Upper lobe of left lung (tissue), 6 donors: ENCODE data around the gene WNT9B. TPM values are rescaled to one million over a fixed set of nuclear protein-coding genes. Genes with fewer than 3 reads are reported as not detected.

Source experiments
- ATAC-seq, 2 donors: fragments of 200-7000 bp; cut with Tn5 transposase; one replicate each; pipeline ENCODE4 v1.9.1; 2022; ENCODE audit warnings: mild to moderate bottlenecking in 2 of 2, moderate library complexity in 2 of 2; ENCODE audit not compliant: low FRiP score in 2 of 2
- DNase-seq, 2 donors: peaks; one replicate each; pipeline ENCODE4 v3.0.0-alpha.2; 2019 to 2020
- H3K27ac ChIP-seq, 4 donors: fragments of 200-600 bp; sonication (generic); one replicate each; pipeline ENCODE4 v1.5.1; 2016 to 2019
- H3K27me3 ChIP-seq, 4 donors: fragments of 200-600 bp; sonication (generic); one replicate each; pipeline ENCODE4 v1.5.1; 2017 to 2019
- H3K36me3 ChIP-seq, 4 donors: fragments of 200-600 bp; sonication (generic); one replicate each; pipeline ENCODE4 v1.5.1; 2016 to 2019
- H3K4me1 ChIP-seq, 4 donors: fragments of 200-600 bp; sonication (generic); one replicate each; pipeline ENCODE4 v1.5.1; 2018 to 2019
- H3K4me3 ChIP-seq, 4 donors: fragments of 200-600 bp; sonication (generic); one replicate each; pipeline ENCODE4 v1.5.1; 2017 to 2019; ENCODE audit warnings: mild to moderate bottlenecking in 2 of 4, moderate library complexity in 1 of 4
- H3K9me3 ChIP-seq, 4 donors: fragments of 200-600 bp; sonication (generic); one replicate each; pipeline ENCODE4 v1.5.1; 2018 to 2019
- CTCF ChIP-seq, 6 experiments: fragments of 450-650 bp in 4 of 6; fragments of 200-600 bp in 2 of 6; sonication (generic) in 2 of 6; IDR thresholded peaks; one replicate each; pipeline ENCODE4 v1.5.1; 2016 to 2019; ENCODE audit warnings: antibody characterized with exemption in 6 of 6
- EP300 ChIP-seq, 4 donors: sonication (generic); formaldehyde crosslinking; IDR thresholded peaks; one replicate each; pipeline ENCODE4 v1.5.1; 2017; ENCODE audit warnings: antibody characterized with exemption in 4 of 4, control low read depth in 2 of 4
- POLR2A ChIP-seq, 4 donors: fragments of 450-650 bp; IDR thresholded peaks; one replicate each; pipeline ENCODE4 v1.5.1; 2016 to 2017; ENCODE audit warnings: antibody characterized with exemption in 4 of 4, mild to moderate bottlenecking in 2 of 4
- POLR2AphosphoS5 ChIP-seq, 2 donors: sonication (generic); formaldehyde crosslinking; IDR thresholded peaks; one replicate each; pipeline ENCODE4 v1.5.1; 2017; ENCODE audit warnings: antibody characterized with exemption in 2 of 2
- WGBS, 2 donors: methylation state at CpG; one replicate each; pipeline ENCODE4 v1.1.5; 2017 to 2018; 5-methylcytosine and 5-hydroxymethylcytosine counted together
- small RNA-seq, 4 donors: library from RNA; depleted of rRNA; stranded (forward); fragments of <200 nt; gene quantifications; one replicate each; pipeline ENCODE3, GENCODE V24; 2016
- total RNA-seq, 6 donors: library from RNA; depleted of rRNA in 4 of 6; stranded (reverse); fragments of >200 nt in 4 of 6; gene quantifications; one replicate each; pipeline versions ENCODE4 v1.1.0 to v1.2.1, GENCODE V29; 2016 to 2021
- donor health status: DM: no; HTN: no; CAD: no; lungs with moderate emphysema.
- donor health status: DM: no; HTN: yes; CAD: no; lungs with severe emphysema.

Gene WNT9B
- total RNA-seq, 6 donors from 2014 or later = 0.26 to 8.3 (median 1.8) TPM; not detected in 3

GRCh38 chr17:46929413-46929812, 78.0 kb downstream of the WNT9B start:
- 42 to 75% methylated on average over 6 of the region's 6 CpGs for WGBS, 2 donors
- DNase-seq = no peak
- peaks cover 24 to 47% (median 35%) of the 10 kb centered on the region in 4 donors for H3K4me1 ChIP-seq
- no peaks in the 10 kb centered on the region for H3K9me3 ChIP-seq
- ATAC-seq = no peak
- H3K4me3 ChIP-seq = no peak overlapping the region
- TF ChIP-seq EP300 (IDR thresholded peaks at IDR 0.05) = no peak
- TF ChIP-seq CTCF (IDR thresholded peaks at IDR 0.05) = no peak
- TF ChIP-seq POLR2A (IDR thresholded peaks at IDR 0.05) = no peak
- TF ChIP-seq POLR2AphosphoS5 (IDR thresholded peaks at IDR 0.05) = no peak
- no peaks in the 10 kb centered on the region for H3K27me3 ChIP-seq
- peaks cover 37 to 52% (median 44%) of the 10 kb centered on the region in 4 donors for H3K36me3 ChIP-seq
- H3K27ac ChIP-seq = peak overlapping the region in 2 of 4 donors; percentile 65 to 67

GRCh38 chr17:46930051-46930450, 78.7 kb downstream of the WNT9B start:
- Histone ChIP-seq H3K4me3 (no peak overlapping the region), H3K27ac (peak overlapping the region in 2 of 4 donors; percentile 26 to 64), H3K36me3 (peaks cover 38 to 58% (median 50%) of the 10 kb centered on the region in 4 donors), H3K9me3 (no peaks in the 10 kb centered on the region), H3K27me3 (no peaks in the 10 kb centered on the region), H3K4me1 (peaks cover 17 to 40% (median 30%) of the 10 kb centered on the region in 4 donors)
- DNase-seq (no peak), ATAC-seq (no peak)
- WGBS, 2 donors = 90 to 95% methylated on average over 4 of the region's 4 CpGs
- TF ChIP-seq POLR2AphosphoS5 (IDR thresholded peaks at IDR 0.05) (no peak), CTCF (IDR thresholded peaks at IDR 0.05) (no peak), EP300 (IDR thresholded peaks at IDR 0.05) (no peak), POLR2A (IDR thresholded peaks at IDR 0.05) (no peak)

GRCh38 chr17:46931596-46931995, 80.2 kb downstream of the WNT9B start:
- H3K4me1 ChIP-seq = peaks cover 11 to 29% (median 22%) of the 10 kb centered on the region in 4 donors
- no peak overlapping the region for H3K4me3 ChIP-seq
- DNase-seq = no peak
- H3K36me3 ChIP-seq = peaks cover 43 to 74% (median 63%) of the 10 kb centered on the region in 4 donors
- TF ChIP-seq CTCF (IDR thresholded peaks at IDR 0.05) (no peak), POLR2AphosphoS5 (IDR thresholded peaks at IDR 0.05) (no peak), EP300 (IDR thresholded peaks at IDR 0.05) (no peak), POLR2A (IDR thresholded peaks at IDR 0.05) (no peak)
- no peak for ATAC-seq
- no peak overlapping the region for H3K27ac ChIP-seq
- no peaks in the 10 kb centered on the region for H3K9me3 ChIP-seq
- H3K27me3 ChIP-seq = no peaks in the 10 kb centered on the region
- WGBS, 2 donors = 82 to 96% methylated on average over 4 of the region's 4 CpGs

- Histone ChIP-seq H3K27me3 (no peaks in the 10 kb centered on the region), H3K4me1 (peaks cover 0 to 11% (median 0%) of the 10 kb centered on the region in 4 donors), H3K27ac (peak overlapping the region in 3 of 4 donors; percentile 29 to 74 (median 63)), H3K9me3 (no peaks in the 10 kb centered on the region), H3K36me3 (peaks cover 55 to 100% (median 92%) of the 10 kb centered on the region in 4 donors), H3K4me3 (no peak overlapping the region)
- WGBS, 2 donors = 61 to 77% methylated on average over 3 to 7 of the region's 7 CpGs
- DNase-seq = peak in 1 of 2 donors; percentile 26
- ATAC-seq = peak; percentile 51 to 89
- TF ChIP-seq POLR2AphosphoS5 (IDR thresholded peaks at IDR 0.05) = peak in 1 of 2 donors; percentile 73
- TF ChIP-seq POLR2A (IDR thresholded peaks at IDR 0.05) = no peak
- TF ChIP-seq EP300 (IDR thresholded peaks at IDR 0.05) = peak in 2 of 4 donors; percentile 62 to 63
- no peak for TF ChIP-seq CTCF (IDR thresholded peaks at IDR 0.05)
Observed at GRCh38 chr17:46935658-46936266, 84.4 kb downstream of the WNT9B start.

Small RNAs within 50 kb of the gene (small RNA-seq; reads per million reads assigned to genes)
- gene RNU6ATAC3P = 0 to 0.07 (median 0) reads per million in 4 donors

Other genes starting within 250 kb of the WNT9B start
- 1 to 10 TPM; 1.1 to 4.6 (median 1.9) TPM for gene WNT3, start 32.9 kb upstream of the WNT9B start, total RNA-seq
- 10 to 100 TPM; 40.3 to 79.6 (median 50.8) TPM for gene GOSR2, start 71.6 kb downstream of the WNT9B start, total RNA-seq
- 1 to 10 TPM in 1 of 6 donors, under 1 TPM in 2, not detected in 3; 0.30 to 3.9 (median 0.91) TPM for gene RPRML, start 127.7 kb downstream of the WNT9B start, total RNA-seq